ENCODE data around the gene BTN1A1.
A peak's percentile ranks its signal among the peaks of the same experiment; 100 is the strongest.
"Not testable (repeated sequence)": the region's sequence is repeated elsewhere in the genome, so short reads cannot be mapped to it uniquely, and the experiment has no call there.

BTN1A1 gene

DNA sequence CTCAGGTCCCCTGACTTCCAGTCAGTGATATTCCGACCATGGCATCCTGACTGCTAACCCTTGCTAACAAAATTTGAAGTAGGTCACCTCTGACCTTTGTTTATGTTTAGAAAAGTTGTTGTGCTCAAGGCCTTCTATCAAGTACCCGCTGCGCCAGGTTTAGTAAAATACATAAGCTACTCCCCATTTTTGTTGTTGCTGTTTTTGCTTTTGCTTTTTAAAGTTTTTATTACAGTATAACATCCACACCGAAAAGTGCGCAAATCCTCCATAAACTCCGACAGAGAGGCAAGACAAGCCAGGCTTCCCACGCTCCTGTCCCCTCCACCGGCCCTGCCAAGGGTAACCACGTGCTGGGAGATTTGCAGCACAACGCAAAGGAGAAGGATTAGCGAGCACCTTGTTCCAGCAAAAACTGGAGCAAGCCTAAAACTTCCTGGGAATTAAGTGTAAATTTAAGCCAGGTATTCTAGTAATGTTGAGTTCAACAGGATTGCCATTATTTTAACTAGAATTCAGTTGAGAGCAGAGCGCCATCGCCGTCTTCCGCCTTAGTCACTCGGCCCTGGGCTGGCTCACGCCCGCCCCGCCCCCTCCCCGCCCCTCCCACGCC is 20.2 kb downstream of the BTN1A1 start:
- H3K27ac ChIP-seq: peak overlapping the region; percentile 89
- TF ChIP-seq, protein P1, sequence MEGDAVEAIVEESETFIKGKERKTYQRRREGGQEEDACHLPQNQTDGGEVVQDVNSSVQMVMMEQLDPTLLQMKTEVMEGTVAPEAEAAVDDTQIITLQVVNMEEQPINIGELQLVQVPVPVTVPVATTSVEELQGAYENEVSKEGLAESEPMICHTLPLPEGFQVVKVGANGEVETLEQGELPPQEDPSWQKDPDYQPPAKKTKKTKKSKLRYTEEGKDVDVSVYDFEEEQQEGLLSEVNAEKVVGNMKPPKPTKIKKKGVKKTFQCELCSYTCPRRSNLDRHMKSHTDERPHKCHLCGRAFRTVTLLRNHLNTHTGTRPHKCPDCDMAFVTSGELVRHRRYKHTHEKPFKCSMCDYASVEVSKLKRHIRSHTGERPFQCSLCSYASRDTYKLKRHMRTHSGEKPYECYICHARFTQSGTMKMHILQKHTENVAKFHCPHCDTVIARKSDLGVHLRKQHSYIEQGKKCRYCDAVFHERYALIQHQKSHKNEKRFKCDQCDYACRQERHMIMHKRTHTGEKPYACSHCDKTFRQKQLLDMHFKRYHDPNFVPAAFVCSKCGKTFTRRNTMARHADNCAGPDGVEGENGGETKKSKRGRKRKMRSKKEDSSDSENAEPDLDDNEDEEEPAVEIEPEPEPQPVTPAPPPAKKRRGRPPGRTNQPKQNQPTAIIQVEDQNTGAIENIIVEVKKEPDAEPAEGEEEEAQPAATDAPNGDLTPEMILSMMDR (conservative IDR thresholded peaks at IDR 0.05): no peak

DNA sequence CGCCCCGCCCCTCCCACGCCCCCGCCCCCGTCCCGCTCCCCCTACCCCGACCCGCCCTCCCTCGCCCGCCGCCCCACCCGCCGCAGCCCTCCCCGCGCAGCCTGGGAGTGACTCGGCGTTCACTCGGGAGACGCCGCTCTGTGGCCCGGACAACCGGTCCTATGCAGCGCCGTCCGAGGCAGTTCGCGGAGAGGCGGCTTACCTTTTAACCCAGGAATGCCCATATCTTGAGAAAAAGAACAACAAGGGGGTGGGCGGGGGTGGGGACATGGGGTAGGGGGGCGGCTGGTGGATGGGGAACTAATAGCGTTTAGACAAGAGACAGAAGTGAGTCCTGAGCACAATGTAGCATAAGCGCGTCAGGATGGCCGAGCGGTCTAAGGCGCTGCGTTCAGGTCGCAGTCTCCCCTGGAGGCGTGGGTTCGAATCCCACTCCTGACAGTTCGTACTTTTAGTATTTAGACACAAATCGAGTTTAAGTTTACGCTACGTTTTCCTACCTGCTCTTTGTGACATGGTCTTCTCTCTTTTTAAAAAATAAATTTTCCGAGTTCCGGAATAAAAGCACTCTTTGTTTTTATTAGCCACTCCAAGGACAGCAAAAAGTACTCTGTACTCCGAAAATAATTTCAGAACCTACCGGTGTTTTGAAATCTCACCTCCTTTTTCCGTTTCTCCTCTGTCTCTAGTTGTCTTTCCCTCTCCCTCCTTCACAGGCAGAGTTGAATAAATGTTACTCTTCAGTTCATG is 20.9 kb downstream of the BTN1A1 start:
- TF ChIP-seq, protein P1 (conservative IDR thresholded peaks at IDR 0.05): no peak
- H3K27ac ChIP-seq: peak overlapping the region; percentile 89

GRCh38 chr6:26521600-26522391 is 21.7 kb downstream of the BTN1A1 start:
- TF ChIP-seq, protein P1 (conservative IDR thresholded peaks at IDR 0.05): peak; percentile 63; the same call in 1 of the 2 replicates
- peak overlapping the region; percentile 89 for H3K27ac ChIP-seq

DNA sequence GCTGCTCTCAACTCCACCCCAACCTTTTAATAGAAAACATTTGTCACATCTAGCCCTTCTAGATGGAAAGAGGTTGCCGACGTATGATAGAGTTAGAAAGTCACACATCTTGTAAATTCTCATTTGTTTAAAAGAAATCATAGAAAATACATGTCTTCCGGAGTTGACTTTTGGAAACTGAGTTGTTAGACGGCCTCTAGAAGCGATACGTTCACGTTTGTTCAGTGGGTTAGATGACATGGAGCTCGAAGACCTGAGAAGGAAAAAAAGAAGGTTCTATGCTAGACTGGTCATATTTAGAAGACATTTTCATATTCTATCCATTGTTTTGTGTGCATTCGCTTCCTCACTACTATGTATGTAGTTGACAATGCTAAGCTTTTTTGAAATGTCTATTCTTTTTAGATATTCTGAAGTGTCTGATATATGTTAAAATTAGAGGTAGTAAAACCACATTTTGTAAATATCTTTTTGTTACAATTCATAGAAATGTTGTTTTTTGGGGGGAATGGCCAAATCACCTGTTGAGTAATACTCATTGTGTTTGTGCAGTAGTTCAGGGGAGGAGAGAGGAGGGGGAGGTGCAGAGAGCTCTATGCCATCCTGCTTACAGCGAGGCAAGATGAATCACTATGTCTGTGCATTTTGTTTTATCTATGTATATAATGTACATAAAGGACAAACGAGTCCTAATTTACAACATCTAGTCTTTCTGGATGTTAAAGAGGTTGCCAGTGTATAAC is 22.6 kb downstream of the BTN1A1 start:
- peak overlapping the region; percentile 89 for H3K27ac ChIP-seq

DNA sequence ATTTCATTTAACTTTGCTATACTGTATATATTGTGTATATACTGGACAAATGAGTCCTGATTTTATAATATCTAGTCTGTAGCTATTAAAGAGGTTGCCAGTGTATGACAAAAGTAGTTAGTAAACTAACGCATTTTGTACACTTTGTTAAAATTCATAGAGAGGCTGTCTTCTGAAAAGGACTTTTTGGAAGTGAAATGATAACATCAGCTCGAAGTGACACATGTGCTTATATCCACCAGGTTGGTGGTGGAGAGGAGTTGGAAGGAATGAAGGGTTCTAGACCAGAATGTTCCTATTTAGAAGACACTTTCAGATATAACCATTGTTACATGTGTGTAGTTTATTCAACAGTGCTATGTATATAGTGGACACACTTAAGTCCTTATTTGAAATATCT is 24.2 kb downstream of the BTN1A1 start:
- not testable (repeated sequence) for H3K27ac ChIP-seq

DNA sequence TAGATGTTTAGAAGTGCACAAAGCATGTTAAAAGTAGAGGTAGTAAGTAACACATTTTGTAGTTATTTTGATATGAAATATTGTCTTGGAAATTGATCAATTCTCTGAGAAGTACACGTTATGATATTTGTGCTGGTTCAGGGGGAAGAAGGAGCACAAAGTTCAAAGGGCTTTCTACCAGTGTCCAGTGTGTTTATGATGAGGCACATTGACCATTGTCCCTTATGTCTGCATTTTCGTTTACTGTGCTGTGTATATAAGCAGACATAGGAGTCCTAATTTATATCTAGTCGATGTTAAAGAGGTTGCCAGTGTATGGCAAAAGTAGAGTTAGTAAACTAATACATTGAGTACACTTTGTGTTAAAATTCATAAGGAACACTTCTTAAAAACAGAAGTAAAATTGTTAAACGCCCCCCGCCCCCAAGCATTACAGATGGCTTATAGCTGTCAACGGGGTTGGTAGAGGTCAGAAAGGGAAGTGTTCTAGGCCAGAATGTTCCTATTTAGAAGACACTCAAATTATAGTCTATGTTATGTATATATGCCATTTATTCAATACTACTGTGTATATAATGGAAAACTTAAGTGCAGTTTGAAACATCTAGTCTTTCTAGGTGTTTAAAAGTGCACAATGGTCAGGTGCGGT is 24.7 kb downstream of the BTN1A1 start:
- H3K27ac ChIP-seq: no peak overlapping the region
- TF ChIP-seq, protein P1 (conservative IDR thresholded peaks at IDR 0.05): no peak

DNA sequence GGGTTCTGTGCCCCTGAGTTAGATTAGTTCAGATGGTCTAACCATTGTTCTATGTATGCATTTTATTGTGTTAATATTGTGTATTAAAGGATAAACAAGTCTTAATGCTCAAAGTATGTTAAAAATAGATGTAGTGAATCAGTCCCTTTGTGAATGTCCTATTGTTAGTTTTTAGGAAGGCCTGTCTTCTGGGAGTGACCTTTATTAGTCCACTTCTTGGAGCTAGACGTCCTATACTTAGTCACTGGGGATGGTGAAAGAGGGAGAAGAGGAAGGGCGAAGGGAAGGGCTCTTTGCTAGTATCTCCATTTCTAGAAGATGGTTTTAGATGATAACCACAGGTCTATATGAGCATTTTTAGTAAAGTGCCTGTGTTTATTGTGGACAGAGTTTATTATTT is 25.7 kb downstream of the BTN1A1 start:
- TF ChIP-seq, protein P1 (conservative IDR thresholded peaks at IDR 0.05): no peak
- no peak overlapping the region for H3K27ac ChIP-seq

DNA sequence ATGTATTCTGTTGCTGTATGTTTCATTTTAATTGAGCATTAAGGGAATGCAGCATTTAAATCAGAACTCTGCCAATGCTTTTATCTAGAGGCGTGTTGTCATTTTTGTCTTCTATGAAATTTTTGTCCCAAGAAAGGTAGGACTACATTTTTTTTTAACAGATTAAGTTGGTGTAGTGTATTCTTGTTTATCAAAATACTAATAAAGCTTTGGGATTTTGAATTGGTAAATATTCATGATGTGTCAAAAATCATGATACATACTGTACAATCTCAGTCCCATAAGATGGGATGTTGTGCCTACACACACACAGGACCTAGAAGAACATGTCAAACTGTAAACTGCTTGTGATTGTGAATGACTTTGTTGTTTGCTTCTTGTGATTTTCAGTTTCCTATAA is 26.8 kb downstream of the BTN1A1 start:
- TF ChIP-seq, protein P1 (conservative IDR thresholded peaks at IDR 0.05): no peak

More for the DNA sequence above, 26.8 kb downstream of the BTN1A1 start:
- no peak overlapping the region for H3K27ac ChIP-seq

Data from VCaP (cell line).